Measurements from ENCODE around the gene UBR4. TPM values are rescaled to one million over a fixed set of nuclear protein-coding genes. Genes with fewer than 3 reads are reported as not detected.
A peak's percentile ranks its signal among the peaks of the same experiment; 100 is the strongest.

The UBR4 gene
- total RNA-seq, 1 experiment from 2014 or later: 60.2 TPM

GRCh38 chr1:19036813-19037605 is 173.1 kb downstream of the UBR4 start:
- no peak for DNase-seq (ENCODE audit: low read depth)

- no peak for DNase-seq (ENCODE audit: low read depth)
These were observed 173.8 kb downstream of the UBR4 start for GRCh38 chr1:19036041-19036812.

GRCh38 chr1:19035377-19036040 is 174.6 kb downstream of the UBR4 start:
- DNase-seq (ENCODE audit: low read depth): no peak

- DNase-seq (ENCODE audit: low read depth): no peak
These were observed 175.3 kb downstream of the UBR4 start for GRCh38 chr1:19034721-19035120.

- no peak for DNase-seq (ENCODE audit: low read depth)
These were observed 176.0 kb downstream of the UBR4 start for GRCh38 chr1:19033926-19034680.

- DNase-seq (ENCODE audit: low read depth): no peak
These were observed 176.6 kb downstream of the UBR4 start for GRCh38 chr1:19033515-19033839.

GRCh38 chr1:19032701-19033514 is 177.2 kb downstream of the UBR4 start:
- DNase-seq (ENCODE audit: low read depth): no peak

- DNase-seq (ENCODE audit: low read depth): no peak
These were observed 177.7 kb downstream of the UBR4 start for GRCh38 chr1:19032413-19032695.

GRCh38 chr1:19029191-19030085 is 180.6 kb downstream of the UBR4 start:
- DNase-seq (ENCODE audit: low read depth): no peak

GRCh38 chr1:19028546-19029129 is 181.4 kb downstream of the UBR4 start:
- no peak for DNase-seq (ENCODE audit: low read depth)

GRCh38 chr1:19028110-19028509 is 182.0 kb downstream of the UBR4 start:
- peak; percentile 31 for DNase-seq (ENCODE audit: low read depth)

Other genes starting within 250 kb of the UBR4 start
- gene EMC1, start 41.3 kb upstream of the UBR4 start, total RNA-seq (2014; rRNA removed; shearing (Covaris generic)): 68.7 and 71.3 TPM in 2 replicates
- gene MRTO4, start 41.5 kb upstream of the UBR4 start, total RNA-seq (2014; rRNA removed; shearing (Covaris generic)): 42.5 and 56.4 TPM in 2 replicates
- gene AKR7A3, start 78.5 kb upstream of the UBR4 start, total RNA-seq (2014; rRNA removed; shearing (Covaris generic)): 0.68 and 0.84 TPM in 2 replicates
- gene AKR7A2, start 101.9 kb upstream of the UBR4 start, total RNA-seq (2014; rRNA removed; shearing (Covaris generic)): 128 and 181 TPM in 2 replicates
- gene SLC66A1, start 102.1 kb upstream of the UBR4 start, total RNA-seq (2014; rRNA removed; shearing (Covaris generic)): 15.4 and 18.4 TPM in 2 replicates

All from RPMI7951 (cell line).